KMS-11 (cell line): ENCODE measurements around the gene RALGPS1.

ENCODE experiments used
- H2AFZ ChIP-seq: fragments of 200-600 bp; sonication (generic); 2 replicates; pipeline ENCODE4 v1.6.1; 2016; ENCODE audit warnings: antibody characterized with exemption, mixed run types, low read depth
- H3K27ac ChIP-seq: fragments of 200-600 bp; sonication (generic); 2 replicates; pipeline ENCODE4 v1.6.1; 2016; ENCODE audit warnings: mild to moderate bottlenecking, mixed run types
- H3K27me3 ChIP-seq: fragments of 200-600 bp; sonication (generic); 2 replicates; pipeline ENCODE4 v1.6.1; 2017; ENCODE audit warnings: mild to moderate bottlenecking, low read depth, mixed run types, moderate library complexity; ENCODE audit not compliant: insufficient read depth
- H3K36me3 ChIP-seq: fragments of 200-600 bp; sonication (generic); 2 replicates; pipeline ENCODE4 v1.6.1; 2017; ENCODE audit warnings: mild to moderate bottlenecking, mixed run types; ENCODE audit not compliant: insufficient read depth
- H3K4me1 ChIP-seq: fragments of 200-600 bp; sonication (generic); 2 replicates; pipeline ENCODE4 v1.6.1; 2016; ENCODE audit warnings: mild to moderate bottlenecking, low read depth, mixed run types; ENCODE audit not compliant: poor library complexity, severe bottlenecking
- H3K4me2 ChIP-seq: fragments of 200-600 bp; sonication (generic); 2 replicates; pipeline ENCODE4 v1.7.0; 2016; ENCODE audit warnings: mild to moderate bottlenecking, mixed run types
- H3K4me3 ChIP-seq: fragments of 200-600 bp; sonication (generic); IDR thresholded peaks from 2 replicates; pipeline ENCODE4 v1.6.1; 2017; ENCODE audit warnings: low read depth, low read length, mixed read lengths; ENCODE audit not compliant: insufficient read depth
- H3K79me2 ChIP-seq: fragments of 200-600 bp; sonication (generic); 2 replicates; pipeline ENCODE4 v1.6.1; 2016; ENCODE audit warnings: low read depth, mixed run types; ENCODE audit not compliant: insufficient read depth
- H3K9ac ChIP-seq: fragments of 200-600 bp; sonication (generic); 2 replicates; pipeline ENCODE4 v1.6.1; 2016; ENCODE audit warnings: mild to moderate bottlenecking, mixed run types
- H4K20me1 ChIP-seq: fragments of 200-600 bp; sonication (generic); 2 replicates; pipeline ENCODE4 v1.6.1; 2016; ENCODE audit warnings: mild to moderate bottlenecking, mixed run types; ENCODE audit not compliant: insufficient read depth
- CTCF ChIP-seq: fragments of 200-600 bp; sonication (generic); conservative IDR thresholded peaks from 2 replicates; pipeline ENCODE4 v1.6.1; 2017; ENCODE audit warnings: low read depth, mild to moderate bottlenecking, antibody characterized with exemption, low read length, moderate library complexity, mixed read lengths

RALGPS1 gene

GRCh38 chr9:126880226-126880946, 34.2 kb upstream of the RALGPS1 start:
- no peak overlapping the region for H3K27ac ChIP-seq
- no peak overlapping the region for H3K4me2 ChIP-seq
- no peaks in the 10 kb centered on the region for H3K27me3 ChIP-seq
- H2AFZ ChIP-seq = no peak overlapping the region
- TF ChIP-seq CTCF = no peak
- no peaks in the 10 kb centered on the region; the same call in 1 of the 2 replicates for H4K20me1 ChIP-seq
- no peaks in the 10 kb centered on the region for H3K4me1 ChIP-seq
- no peak overlapping the region for H3K4me3 ChIP-seq
- H3K9ac ChIP-seq = no peak overlapping the region
- no peaks in the 10 kb centered on the region for H3K79me2 ChIP-seq
- H3K36me3 ChIP-seq = no peaks in the 10 kb centered on the region

GRCh38 chr9:126880947-126881332, 33.6 kb upstream of the RALGPS1 start:
- H3K36me3 ChIP-seq = no peaks in the 10 kb centered on the region
- H3K4me3 ChIP-seq = no peak overlapping the region
- H3K4me2 ChIP-seq = no peak overlapping the region
- no peaks in the 10 kb centered on the region; the same call in 1 of the 2 replicates for H4K20me1 ChIP-seq
- H3K27ac ChIP-seq = no peak overlapping the region
- TF ChIP-seq CTCF = no peak
- H3K27me3 ChIP-seq = no peaks in the 10 kb centered on the region
- H3K4me1 ChIP-seq = no peaks in the 10 kb centered on the region
- H2AFZ ChIP-seq = no peak overlapping the region
- H3K9ac ChIP-seq = no peak overlapping the region
- no peaks in the 10 kb centered on the region for H3K79me2 ChIP-seq

- H4K20me1 ChIP-seq = no peaks in the 10 kb centered on the region
- H3K36me3 ChIP-seq = no peaks in the 10 kb centered on the region
- no peak for TF ChIP-seq CTCF
- H3K27me3 ChIP-seq = no peaks in the 10 kb centered on the region
- H3K9ac ChIP-seq = no peak overlapping the region
- no peak overlapping the region for H2AFZ ChIP-seq
- H3K4me2 ChIP-seq = no peak overlapping the region
- H3K79me2 ChIP-seq = no peaks in the 10 kb centered on the region
- H3K27ac ChIP-seq = no peak overlapping the region
- no peak overlapping the region for H3K4me3 ChIP-seq
- no peaks in the 10 kb centered on the region for H3K4me1 ChIP-seq
These were observed 31.8 kb upstream of the RALGPS1 start for GRCh38 chr9:126882746-126883145.

- TF ChIP-seq CTCF = no peak
- no peak overlapping the region for H3K4me2 ChIP-seq
- H3K27me3 ChIP-seq = no peaks in the 10 kb centered on the region
- H3K79me2 ChIP-seq = no peaks in the 10 kb centered on the region
- H2AFZ ChIP-seq = no peak overlapping the region
- no peaks in the 10 kb centered on the region for H3K36me3 ChIP-seq
- H3K4me3 ChIP-seq = no peak overlapping the region
- H3K27ac ChIP-seq = no peak overlapping the region
- H4K20me1 ChIP-seq = no peaks in the 10 kb centered on the region
- no peaks in the 10 kb centered on the region for H3K4me1 ChIP-seq
- H3K9ac ChIP-seq = no peak overlapping the region
These were observed 30.9 kb upstream of the RALGPS1 start for GRCh38 chr9:126883636-126884035.
